ENCODE measurements around the gene GADD45A. TPM values are rescaled to one million over a fixed set of nuclear protein-coding genes. Genes with fewer than 3 reads are reported as not detected.

The GADD45A gene
- total and polyA plus RNA-seq, 12 donors: 5.3 to 26.9 (median 13.1) TPM

DNA sequence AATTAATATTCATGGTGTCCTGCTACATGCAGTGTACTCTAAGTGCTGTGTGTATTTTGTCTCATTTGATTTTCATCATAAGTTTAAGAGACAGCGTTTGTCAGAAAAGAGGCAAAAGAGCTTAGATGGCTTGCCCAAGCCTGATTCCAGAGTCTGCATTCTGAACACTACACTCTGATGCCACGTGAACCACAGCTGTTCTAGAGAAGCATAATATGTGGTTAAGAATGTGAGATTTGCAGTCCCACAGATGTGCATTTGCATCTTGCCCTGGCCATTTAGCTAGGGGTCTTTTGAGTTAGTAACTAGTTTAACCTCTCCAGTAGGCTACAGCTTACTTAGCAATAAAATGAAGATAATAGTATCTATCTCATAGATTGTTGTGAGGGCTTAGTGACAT, 9.2 kb upstream of the GADD45A start:
- H3K27me3 ChIP-seq: no peaks in the 10 kb centered on the region
- 74 to 84% (median 83%) methylated on average over 2 of the region's 2 CpGs for WGBS, 4 donors
- DNase-seq: no peak
- intact Hi-C loops (cut with DNase I): no loop called here
- no peak overlapping the region for H3K4me3 ChIP-seq
- no peak for TF ChIP-seq POLR2A (IDR thresholded peaks at IDR 0.05)
- TF ChIP-seq, protein P1, sequence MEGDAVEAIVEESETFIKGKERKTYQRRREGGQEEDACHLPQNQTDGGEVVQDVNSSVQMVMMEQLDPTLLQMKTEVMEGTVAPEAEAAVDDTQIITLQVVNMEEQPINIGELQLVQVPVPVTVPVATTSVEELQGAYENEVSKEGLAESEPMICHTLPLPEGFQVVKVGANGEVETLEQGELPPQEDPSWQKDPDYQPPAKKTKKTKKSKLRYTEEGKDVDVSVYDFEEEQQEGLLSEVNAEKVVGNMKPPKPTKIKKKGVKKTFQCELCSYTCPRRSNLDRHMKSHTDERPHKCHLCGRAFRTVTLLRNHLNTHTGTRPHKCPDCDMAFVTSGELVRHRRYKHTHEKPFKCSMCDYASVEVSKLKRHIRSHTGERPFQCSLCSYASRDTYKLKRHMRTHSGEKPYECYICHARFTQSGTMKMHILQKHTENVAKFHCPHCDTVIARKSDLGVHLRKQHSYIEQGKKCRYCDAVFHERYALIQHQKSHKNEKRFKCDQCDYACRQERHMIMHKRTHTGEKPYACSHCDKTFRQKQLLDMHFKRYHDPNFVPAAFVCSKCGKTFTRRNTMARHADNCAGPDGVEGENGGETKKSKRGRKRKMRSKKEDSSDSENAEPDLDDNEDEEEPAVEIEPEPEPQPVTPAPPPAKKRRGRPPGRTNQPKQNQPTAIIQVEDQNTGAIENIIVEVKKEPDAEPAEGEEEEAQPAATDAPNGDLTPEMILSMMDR (IDR thresholded peaks at IDR 0.05): no peak
- no peaks in the 10 kb centered on the region for H3K36me3 ChIP-seq (replicated peaks in 1 of 2)
- H3K9me3 ChIP-seq (replicated peaks in 1 of 3): no peaks in the 10 kb centered on the region
- H3K4me1 ChIP-seq (replicated peaks in 1 of 2): peaks cover 0 to 9% of the 10 kb centered on the region in 2 donors
- no peak overlapping the region for H3K27ac ChIP-seq

DNA sequence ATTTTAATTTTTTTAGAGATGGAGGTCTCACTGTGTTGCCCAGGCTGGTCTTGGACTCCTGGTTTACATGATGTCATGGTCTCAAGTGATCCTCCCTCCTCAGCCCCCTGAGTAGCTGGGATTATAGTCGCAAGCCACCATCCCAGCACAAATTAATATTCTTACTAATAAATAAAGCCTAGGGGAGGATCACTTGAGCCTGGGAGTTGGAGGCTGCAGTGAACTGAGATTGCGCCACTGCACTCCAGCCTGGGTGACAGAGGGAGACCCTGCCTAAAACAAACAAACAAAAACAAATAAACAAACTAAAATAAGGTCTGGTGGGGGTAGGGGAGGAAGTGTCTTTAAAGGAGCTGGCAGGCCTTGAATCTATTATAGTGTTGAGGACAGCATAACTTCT, 8.7 kb upstream of the GADD45A start:
- TF ChIP-seq POLR2A (IDR thresholded peaks at IDR 0.05): no peak
- TF ChIP-seq, protein P1 (IDR thresholded peaks at IDR 0.05): no peak
- Histone ChIP-seq H3K36me3 (replicated peaks in 1 of 2) (no peaks in the 10 kb centered on the region), H3K4me1 (replicated peaks in 1 of 2) (peaks cover 0 to 9% of the 10 kb centered on the region in 2 donors), H3K4me3 (no peak overlapping the region), H3K27ac (no peak overlapping the region), H3K27me3 (no peaks in the 10 kb centered on the region), H3K9me3 (replicated peaks in 1 of 3) (no peaks in the 10 kb centered on the region)
- 71 to 88% (median 81%) methylated on average over 2 of the region's 2 CpGs for WGBS, 4 donors
- no peak for DNase-seq
- intact Hi-C loops (cut with DNase I): no loop called here

DNA sequence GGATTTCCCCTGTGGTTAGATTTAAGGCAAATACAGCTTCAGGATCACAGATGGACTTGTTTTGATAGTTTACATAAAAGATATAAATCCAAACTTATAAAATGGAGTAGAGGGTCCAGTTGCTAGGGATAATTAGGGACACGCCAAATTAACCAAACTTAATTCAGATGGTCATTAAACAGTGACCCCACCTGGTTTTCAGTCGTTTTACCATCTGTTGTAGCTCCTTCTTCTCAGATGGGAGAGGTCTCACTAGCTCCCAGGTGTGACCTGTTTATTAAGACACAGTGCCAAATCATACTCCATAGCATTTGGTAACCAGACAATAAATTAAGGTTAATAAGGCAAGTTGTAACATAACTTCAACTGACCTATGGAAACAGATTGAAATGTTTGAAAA, 8.1 kb upstream of the GADD45A start:
- TF ChIP-seq, protein P1 (IDR thresholded peaks at IDR 0.05): no peak
- no peak for TF ChIP-seq POLR2A (IDR thresholded peaks at IDR 0.05)
- DNase-seq: no peak
- WGBS, 4 donors: 74 to 78% (median 76%) methylated on average over 2 of the region's 2 CpGs
- H3K27me3 ChIP-seq: no peaks in the 10 kb centered on the region
- no peaks in the 10 kb centered on the region for H3K36me3 ChIP-seq (replicated peaks in 1 of 2)
- no peak overlapping the region for H3K27ac ChIP-seq
- no peak overlapping the region for H3K4me3 ChIP-seq
- H3K9me3 ChIP-seq (replicated peaks in 1 of 3): no peaks in the 10 kb centered on the region
- peaks cover 0 to 9% of the 10 kb centered on the region in 2 donors for H3K4me1 ChIP-seq (replicated peaks in 1 of 2)
- intact Hi-C loops (cut with DNase I): no loop called here

DNA sequence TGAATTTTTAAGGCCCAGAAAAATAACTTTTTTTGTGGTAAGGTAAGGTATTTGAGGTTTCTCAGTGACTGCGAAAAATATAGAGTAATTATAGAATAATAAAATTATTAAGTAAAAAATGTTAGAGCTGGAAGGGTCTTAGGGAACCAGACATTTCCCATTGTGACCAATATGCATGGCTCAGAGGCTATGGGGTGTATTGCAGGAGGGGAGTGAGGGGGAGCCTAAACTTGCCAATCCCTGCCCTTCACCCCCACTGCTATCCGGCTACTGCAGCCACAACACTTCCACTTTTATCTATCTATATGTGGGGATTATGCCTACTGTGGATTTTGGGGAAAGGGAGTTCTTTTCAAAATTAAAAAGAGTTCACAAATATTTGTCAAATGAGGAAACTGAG, 7.6 kb upstream of the GADD45A start:
- intact Hi-C loops (cut with DNase I): no loop called here
- TF ChIP-seq, protein P1 (IDR thresholded peaks at IDR 0.05): no peak
- no peak for TF ChIP-seq POLR2A (IDR thresholded peaks at IDR 0.05)

More for the DNA sequence above, 7.6 kb upstream of the GADD45A start:
- Histone ChIP-seq H3K4me3 (no peak overlapping the region), H3K4me1 (replicated peaks in 1 of 2) (peaks cover 0 to 9% of the 10 kb centered on the region in 2 donors), H3K9me3 (replicated peaks in 1 of 3) (no peaks in the 10 kb centered on the region), H3K27me3 (no peaks in the 10 kb centered on the region), H3K36me3 (replicated peaks in 1 of 2) (no peaks in the 10 kb centered on the region), H3K27ac (no peak overlapping the region)
- DNase-seq: no peak
- 90 to 95% (median 93%) methylated on average over 2 of the region's 2 CpGs for WGBS, 4 donors
